NCI-H1694 treated with DMSO at 0.1 percent for 48 hours (cell line): ENCODE measurements around the gene ZMIZ1.

Source experiments
- DNase-seq: peaks from one replicate; lab custom pipeline; 2025; lab: John Stamatoyannopoulos, UW

ZMIZ1 gene

GRCh38 chr10:79138449-79139123 lies 69.8 kb downstream of the ZMIZ1 start:
- DNase-seq: no peak

GRCh38 chr10:79139124-79139835 lies 70.5 kb downstream of the ZMIZ1 start:
- DNase-seq: no peak

GRCh38 chr10:79140085-79140793 lies 71.5 kb downstream of the ZMIZ1 start:
- DNase-seq: no peak

DNA sequence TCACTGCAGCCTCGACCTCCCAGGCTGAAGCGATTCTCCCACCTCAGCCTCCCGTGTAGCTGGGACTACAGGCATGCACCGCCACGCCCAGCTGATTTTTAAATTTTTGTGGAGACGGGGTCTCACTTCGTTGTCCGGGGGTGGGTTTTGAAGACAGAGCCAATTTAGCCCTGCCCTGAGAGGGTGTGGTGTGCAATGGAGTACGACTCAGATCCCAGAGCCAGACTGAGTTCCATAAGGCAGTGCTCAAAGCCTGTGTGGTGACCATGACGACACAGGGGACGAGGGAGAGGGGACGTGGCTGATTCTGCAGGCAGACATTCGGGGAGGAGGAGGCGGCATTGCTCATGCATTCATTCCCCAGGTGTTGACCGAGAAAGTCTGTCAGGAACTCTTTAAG lies 72.1 kb downstream of the ZMIZ1 start:
- DNase-seq: no peak

DNA sequence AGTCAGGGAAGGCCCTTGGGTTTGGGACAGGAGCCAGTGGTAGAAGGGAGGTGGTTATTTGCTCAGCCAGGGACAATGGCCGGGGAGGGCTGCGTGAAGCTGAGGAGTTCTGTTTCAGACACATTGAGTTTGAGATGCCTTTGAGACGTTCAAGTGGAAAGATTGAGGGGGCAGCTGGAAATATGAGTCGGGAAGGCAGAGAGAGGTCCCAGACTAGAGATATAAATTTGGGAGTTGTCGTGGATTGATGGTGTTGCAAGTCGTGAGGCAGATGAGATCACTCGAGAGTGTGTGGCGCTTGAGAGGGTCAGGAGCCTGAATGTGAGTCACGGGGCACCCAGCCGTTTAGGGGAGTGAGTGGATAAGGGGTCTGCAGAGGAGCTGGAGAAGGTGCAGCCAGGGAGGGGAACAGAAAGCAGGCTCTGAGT lies 73.3 kb downstream of the ZMIZ1 start:
- no peak for DNase-seq

GRCh38 chr10:79142522-79143309 lies 74.0 kb downstream of the ZMIZ1 start:
- no peak for DNase-seq

DNA sequence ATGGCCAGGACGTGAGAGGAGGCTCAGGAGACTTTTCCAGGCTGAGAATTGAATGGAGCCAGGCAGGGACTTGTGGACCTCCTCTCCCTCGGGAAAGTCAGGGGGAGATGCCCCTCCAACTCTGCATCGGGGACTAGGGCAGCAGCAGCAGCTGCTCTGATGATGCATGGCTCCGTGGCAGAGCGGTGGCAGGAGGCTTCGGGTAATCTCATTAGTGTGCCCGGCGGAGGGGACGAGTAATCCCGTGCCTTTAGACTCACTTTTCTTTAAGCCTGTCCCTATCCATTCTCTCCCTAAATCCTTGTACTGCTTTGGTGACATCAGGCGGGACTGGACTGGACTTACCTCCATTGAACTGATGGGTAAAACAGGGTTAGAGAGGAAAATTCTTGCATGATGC lies 75.1 kb downstream of the ZMIZ1 start:
- no peak for DNase-seq

DNA sequence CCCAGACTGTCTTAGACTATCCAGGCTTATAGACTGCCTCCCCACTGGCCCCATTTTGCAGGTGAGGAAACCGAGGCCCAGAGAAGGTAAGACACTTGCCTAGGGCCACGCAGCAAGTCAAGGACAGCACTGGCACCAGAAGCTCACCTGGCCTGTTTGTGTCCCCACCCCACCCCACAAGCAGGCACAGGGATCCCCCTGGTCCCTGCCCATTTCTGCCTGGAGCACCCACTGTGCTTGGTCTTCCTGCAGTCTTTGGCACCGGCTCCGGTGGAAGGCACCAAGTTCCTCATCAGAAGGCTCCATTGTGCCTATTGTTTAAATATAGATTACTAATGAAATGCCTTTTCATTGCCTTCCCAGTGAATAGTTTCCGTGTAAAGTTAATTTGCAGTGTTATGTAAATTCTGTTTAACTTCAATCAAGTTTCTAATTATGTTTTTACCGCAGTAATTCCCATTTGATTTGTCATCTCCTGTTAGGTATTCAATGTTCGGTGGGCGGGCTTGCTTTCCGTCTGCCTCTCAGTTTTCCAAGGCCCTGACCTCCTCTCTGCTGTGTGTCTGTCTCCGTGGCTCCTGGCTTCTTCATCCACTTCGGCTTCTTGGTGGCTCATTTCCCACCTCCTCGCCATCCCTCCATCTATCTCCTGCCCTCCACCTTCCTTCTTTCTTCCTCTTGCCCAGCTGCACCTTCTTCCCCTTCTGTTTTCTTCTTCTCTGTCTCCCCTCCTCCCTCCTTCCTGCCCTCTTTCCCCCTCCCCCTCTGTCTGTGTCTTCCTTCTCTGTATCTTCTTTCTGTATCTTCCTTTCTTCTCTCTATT lies 75.8 kb downstream of the ZMIZ1 start:
- no peak for DNase-seq

DNA sequence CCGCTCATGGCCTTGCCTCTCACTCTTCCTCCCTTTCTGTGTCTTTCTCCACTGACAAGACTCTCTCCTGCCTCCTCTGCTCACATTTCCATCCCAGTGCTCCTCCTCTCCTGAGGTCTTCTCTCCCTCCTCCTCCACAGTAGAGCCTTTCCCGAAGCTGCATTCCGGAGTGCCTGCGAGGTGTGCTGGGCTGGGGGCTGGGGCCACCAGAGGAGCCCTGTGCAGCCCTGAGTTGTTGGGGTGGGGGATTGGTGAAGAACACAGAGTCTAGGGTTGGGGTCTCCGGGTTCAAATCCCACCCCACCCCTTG lies 76.4 kb downstream of the ZMIZ1 start:
- no peak for DNase-seq

DNA sequence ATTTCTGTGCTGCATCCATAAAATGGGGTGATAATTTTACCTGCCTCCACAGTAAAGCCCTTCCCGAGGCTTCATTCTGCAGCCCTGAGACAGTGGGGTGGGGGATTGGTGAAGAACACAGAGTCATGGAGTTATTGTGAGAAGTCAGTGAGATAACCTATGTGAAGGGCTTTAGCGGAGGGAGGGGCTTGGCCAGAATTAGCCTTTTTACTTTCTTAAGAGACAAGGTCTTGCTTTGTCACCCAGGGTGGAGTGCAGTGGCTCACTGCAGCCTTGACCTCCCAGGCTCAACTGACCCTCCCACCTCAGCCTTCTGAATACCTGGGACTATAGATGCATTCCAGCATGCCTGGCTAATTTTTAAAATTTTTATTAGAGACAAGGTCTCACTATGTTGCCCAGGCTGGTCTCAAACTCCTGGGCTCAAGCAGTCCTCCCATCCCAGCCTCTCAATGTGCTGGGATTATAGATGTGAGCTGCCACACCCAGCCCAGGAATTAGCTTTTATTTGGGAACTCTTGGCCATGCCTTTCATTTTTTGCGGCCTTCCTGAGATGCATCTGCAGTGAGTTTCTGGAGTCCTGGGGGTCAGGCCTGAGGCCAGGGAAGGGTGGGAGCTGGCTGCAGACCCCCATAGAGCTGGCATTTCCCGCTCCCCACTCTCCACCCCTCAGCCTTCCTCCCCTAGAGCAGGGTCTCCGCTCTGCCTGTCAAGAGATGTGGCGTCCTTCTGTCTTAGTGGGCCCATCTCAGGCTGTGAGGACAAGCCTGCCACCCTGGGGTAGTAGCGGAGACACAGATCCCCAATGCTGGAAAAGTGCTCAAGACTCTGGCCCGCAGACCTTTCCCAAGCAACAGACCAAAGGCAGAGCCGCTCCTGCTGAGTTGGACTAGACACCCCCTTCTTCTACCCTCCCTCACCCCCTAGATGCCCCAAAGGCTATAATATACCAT lies 77.0 kb downstream of the ZMIZ1 start:
- no peak for DNase-seq

- no peak for DNase-seq
These were observed 77.9 kb downstream of the ZMIZ1 start for GRCh38 chr10:79146611-79147130.

GRCh38 chr10:79147306-79147705 lies 78.5 kb downstream of the ZMIZ1 start:
- DNase-seq: no peak

- no peak for DNase-seq
These were observed 79.2 kb downstream of the ZMIZ1 start for GRCh38 chr10:79147796-79148451.

DNA sequence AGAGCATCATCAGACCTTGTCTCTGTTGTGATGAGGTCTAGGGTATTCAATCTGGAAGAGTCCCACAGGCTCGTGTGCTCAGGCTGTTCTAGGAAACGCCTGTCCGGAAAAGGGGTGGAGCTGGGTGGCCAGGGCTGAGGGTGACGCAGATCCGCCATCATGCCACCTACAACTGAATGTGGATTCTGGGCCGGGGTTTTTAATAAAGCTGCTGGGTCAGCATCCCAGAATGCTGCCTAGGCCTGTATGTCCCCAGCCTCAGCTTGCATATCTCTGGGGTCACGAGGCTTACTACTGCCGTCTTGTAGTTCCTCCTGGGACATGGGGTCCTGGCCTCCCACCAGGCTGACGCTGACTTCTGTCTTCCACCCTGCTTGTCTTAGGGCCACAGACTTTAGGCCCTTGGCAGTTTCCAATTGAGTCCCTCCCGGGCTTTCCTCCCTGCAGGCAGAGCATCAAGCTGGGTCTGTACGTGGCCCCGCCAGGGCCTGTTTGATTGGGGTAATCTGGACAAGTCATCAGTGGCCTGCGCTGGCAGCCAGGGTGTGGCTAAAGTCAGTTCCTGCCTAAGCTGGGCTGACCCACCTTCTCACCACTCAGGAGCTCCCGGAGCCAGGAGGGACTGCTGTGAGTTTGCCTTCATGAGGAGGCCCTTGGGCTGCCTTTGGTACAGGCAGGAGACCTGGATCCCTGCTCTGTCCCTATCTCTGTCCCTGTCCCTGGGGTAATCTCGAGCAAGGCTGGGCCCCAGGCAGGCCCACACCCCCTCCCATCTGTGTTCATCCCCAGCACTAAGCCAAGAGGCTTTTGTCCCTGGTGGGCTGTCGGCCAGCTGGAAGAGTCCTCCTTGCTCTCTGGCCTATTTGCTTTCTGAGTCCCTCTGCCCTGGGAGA lies 79.9 kb downstream of the ZMIZ1 start:
- no peak for DNase-seq

DNA sequence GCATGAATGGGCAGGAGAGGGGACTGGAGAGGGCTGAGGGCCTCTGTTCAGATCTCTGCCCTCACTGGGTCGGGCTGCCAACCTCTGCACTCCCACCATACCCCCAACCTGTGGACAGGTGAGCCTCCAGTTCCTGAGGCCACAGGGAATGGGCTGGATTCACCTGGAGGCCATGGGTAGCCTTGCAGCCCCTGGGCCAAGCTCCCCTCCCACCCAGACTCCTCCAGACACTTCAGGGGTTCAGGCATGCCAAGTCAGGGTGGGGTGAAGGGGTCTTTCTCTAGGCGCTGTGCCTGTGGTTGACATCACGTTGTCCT lies 80.5 kb downstream of the ZMIZ1 start:
- no peak for DNase-seq

DNA sequence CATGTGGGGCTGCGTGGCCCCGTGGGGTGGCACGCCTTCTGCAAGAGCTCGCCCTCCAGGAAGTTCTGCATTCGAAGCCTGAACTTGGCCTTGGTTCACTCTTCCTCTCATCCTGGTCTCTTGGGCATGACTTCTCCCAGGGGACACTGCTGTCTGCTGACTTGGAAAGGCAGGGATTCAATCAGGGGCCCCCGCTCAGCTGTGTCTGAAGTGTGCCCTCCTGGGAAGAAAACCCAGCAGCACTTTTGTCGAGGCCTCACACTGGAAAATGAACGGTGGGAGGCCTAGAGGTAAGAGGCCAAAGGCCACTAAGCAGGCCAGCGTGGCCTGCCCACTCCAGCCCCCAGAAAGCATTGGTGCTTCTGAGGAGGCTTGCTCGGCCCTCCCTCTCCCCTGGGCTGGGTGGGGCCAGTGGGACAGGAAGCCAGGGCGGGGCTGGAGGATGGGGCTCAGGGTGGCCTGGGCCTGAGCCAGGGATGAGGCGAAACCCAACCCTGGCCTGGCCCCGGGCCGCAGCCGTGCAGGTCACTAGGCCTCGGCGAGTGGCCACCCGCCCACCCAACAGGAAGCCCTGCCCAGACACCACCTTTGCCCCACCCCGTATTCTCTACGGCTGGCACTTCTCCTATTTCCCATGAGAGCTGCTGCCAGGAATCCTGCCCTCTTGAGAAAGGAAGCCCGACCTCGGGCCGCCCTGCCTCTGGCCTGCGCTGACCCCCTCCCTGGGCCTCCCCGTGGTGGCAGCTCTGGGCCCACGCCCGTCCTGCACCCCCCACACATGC lies 81.1 kb downstream of the ZMIZ1 start:
- no peak for DNase-seq

DNA sequence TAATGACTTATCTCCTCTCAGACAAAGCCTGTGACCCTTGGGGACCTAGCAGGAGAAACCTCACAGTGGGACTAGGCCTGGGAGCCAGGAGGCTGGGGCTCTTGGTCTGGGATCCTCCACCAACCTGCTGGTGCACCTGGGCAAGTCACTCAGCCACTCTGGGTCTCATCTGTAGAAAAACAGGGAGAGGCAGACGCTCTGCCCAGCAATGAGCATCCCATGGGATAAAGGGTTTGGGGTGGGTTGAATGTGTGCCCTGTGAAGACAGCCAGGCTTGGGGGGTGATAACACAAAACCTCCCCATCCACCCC lies 81.6 kb downstream of the ZMIZ1 start:
- no peak for DNase-seq

- no peak for DNase-seq
These were observed 83.7 kb downstream of the ZMIZ1 start for GRCh38 chr10:79152423-79152817.
